ENCODE results near the gene TIE1. TPM values are rescaled to one million over a fixed set of nuclear protein-coding genes. Genes with fewer than 3 reads are reported as not detected.

Gene TIE1
- total RNA-seq: 10 to 100 TPM; 11.4 to 49.3 (median 30.2) TPM

DNA sequence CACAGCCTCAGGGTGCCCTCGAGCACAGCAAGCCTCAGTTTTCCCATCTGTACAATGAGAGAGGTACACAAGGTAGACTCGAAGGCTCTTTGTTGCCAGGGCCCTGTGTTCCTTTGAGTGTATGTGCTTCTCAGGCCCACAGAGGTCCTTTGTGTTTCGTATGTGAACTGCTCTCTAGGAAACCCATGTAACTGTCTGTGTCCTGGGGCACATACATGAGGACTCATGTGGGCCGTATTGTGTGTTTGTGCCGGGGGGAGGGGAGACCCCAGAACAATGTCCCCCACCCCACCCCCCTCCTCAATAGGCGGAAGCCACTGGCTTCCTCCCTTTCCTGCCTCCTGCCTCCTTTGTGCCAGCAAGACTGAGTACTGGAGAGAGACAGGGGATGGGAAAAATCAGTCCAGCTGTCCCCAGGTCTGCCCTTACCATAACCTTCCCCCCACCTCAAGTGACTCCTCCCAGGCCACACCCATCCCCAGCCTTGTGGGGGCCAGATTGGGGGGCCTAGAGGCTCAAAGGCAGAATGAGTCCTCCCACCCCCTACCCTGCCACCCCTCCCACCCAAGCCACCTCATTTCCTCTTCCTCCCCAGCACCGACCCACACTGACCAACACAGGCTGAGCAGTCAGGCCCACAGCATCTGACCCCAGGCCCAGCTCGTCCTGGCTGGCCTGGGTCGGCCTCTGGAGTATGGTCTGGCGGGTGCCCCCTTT is at the start of gene TIE1:
Gene TIE1 (plus strand): TSS at position 605 of the 717 bp plus-strand sequence. CDS start 90 bp downstream, at position 695.
- Histone ChIP-seq H3K4me3 (peak within 1 kb of the TSS in 1 of 2 donors; percentile 37), H3K4me1 (peaks cover 0 to 52% (median 3%) of the 10 kb centered on the region in 3 donors), H3K36me3 (no peaks in the 10 kb centered on the region), H3K27me3 (no peaks in the 10 kb centered on the region), H3K9me3 (no peaks in the 10 kb centered on the region), H3K27ac (peak within 1 kb of the TSS in 3 of 4 donors; percentile 32 to 66 (median 61))
- TF ChIP-seq POLR2A (IDR thresholded peaks at IDR 0.05): no peak
- TF ChIP-seq POLR2AphosphoS5 (IDR thresholded peaks at IDR 0.05): no peak
- TF ChIP-seq, protein P1, sequence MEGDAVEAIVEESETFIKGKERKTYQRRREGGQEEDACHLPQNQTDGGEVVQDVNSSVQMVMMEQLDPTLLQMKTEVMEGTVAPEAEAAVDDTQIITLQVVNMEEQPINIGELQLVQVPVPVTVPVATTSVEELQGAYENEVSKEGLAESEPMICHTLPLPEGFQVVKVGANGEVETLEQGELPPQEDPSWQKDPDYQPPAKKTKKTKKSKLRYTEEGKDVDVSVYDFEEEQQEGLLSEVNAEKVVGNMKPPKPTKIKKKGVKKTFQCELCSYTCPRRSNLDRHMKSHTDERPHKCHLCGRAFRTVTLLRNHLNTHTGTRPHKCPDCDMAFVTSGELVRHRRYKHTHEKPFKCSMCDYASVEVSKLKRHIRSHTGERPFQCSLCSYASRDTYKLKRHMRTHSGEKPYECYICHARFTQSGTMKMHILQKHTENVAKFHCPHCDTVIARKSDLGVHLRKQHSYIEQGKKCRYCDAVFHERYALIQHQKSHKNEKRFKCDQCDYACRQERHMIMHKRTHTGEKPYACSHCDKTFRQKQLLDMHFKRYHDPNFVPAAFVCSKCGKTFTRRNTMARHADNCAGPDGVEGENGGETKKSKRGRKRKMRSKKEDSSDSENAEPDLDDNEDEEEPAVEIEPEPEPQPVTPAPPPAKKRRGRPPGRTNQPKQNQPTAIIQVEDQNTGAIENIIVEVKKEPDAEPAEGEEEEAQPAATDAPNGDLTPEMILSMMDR (IDR thresholded peaks at IDR 0.05): no peak
- TF ChIP-seq EP300 (IDR thresholded peaks at IDR 0.05): no peak
- 81 to 89% methylated on average over 3 to 4 of the region's 10 CpGs for WGBS, 2 donors (ENCODE audit: low coverage in 1 of 2)
- ATAC-seq: peak; percentile 48

DNA sequence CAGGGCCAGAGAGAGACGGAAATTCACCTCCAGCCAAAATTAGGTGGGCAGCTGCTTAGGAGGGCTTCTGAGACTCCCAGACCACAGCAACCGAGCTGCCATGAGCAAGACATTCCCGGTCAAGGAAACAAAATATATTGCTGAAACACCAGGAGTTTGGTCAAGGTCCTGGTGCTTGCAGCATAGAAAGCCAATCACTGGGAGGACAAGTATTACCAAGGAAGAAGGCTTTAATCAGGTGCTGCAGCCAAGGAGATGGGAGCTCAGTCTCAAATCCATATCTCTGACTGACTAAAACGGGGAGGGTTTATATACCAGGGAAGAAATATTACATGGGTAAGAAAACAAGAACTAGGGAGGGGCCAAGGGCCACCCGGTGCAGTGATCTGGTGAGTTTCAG is 49.8 kb upstream of the TIE1 start:
- no peak for ATAC-seq
- Histone ChIP-seq H3K9me3 (no peaks in the 10 kb centered on the region), H3K36me3 (no peaks in the 10 kb centered on the region), H3K4me1 (no peaks in the 10 kb centered on the region), H3K27ac (no peak overlapping the region), H3K4me3 (no peak overlapping the region), H3K27me3 (no peaks in the 10 kb centered on the region)
- TF ChIP-seq POLR2A (IDR thresholded peaks at IDR 0.05): no peak
- TF ChIP-seq, protein P1 (IDR thresholded peaks at IDR 0.05): no peak
- no peak for TF ChIP-seq POLR2AphosphoS5 (IDR thresholded peaks at IDR 0.05)
- TF ChIP-seq EP300 (IDR thresholded peaks at IDR 0.05): no peak
- 84 to 100% methylated on average over 1 to 4 of the region's 5 CpGs for WGBS, 2 donors (ENCODE audit: low coverage in 1 of 2)

DNA sequence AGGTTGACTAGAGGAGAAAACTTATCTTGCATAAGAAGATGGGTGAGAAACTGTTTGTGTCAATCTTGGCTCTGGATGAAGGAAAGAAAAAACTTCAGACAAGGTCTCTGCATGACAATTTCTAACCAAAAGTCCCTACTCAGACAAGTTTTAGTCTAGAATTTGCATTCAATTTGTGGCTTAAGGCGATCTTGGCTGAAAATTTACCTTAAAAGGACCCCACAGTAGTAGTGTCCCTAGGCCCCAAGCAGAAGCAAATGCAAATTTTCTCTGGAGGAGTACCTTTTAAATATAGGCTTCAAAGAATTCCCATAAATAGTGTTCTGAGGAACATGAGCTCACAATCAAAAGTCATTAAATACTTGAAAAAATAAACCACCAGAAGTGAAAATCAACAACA is 48.6 kb upstream of the TIE1 start:
- ATAC-seq: no peak
- Histone ChIP-seq H3K4me1 (no peaks in the 10 kb centered on the region), H3K27ac (no peak overlapping the region), H3K9me3 (no peaks in the 10 kb centered on the region), H3K36me3 (no peaks in the 10 kb centered on the region), H3K27me3 (no peaks in the 10 kb centered on the region), H3K4me3 (no peak overlapping the region)
- TF ChIP-seq POLR2AphosphoS5 (IDR thresholded peaks at IDR 0.05) (no peak), POLR2A (IDR thresholded peaks at IDR 0.05) (no peak), EP300 (IDR thresholded peaks at IDR 0.05) (no peak)
- TF ChIP-seq, protein P1 (IDR thresholded peaks at IDR 0.05): no peak
- 75% methylated on average over 1 of the region's 1 CpG; no CpG with 5 or more reads in 1 of the 2 donors for WGBS, 2 donors (ENCODE audit: low coverage in 1 of 2)

DNA sequence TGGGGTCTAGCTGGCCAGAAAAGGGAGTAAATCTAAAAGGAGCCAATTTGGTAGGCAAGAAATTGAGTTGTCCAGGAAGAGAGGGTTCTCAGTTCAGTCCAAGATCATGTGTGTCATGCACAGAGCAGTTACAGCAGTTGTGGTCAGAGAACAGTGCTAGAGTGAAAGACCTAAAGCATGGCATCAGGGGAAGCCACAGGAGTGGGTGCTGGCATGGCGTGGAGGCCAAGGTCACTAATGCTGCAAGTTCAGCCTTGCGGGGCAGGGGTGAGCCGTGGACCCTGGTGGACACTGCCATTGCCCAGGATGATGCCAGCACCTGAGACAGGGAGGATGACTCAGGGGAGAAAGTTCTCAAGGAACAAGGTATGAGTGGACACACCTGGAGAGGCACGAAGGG is 47.6 kb upstream of the TIE1 start:
- ATAC-seq: no peak
- Histone ChIP-seq H3K9me3 (no peaks in the 10 kb centered on the region), H3K4me3 (no peak overlapping the region), H3K27me3 (no peaks in the 10 kb centered on the region), H3K4me1 (no peaks in the 10 kb centered on the region), H3K27ac (no peak overlapping the region), H3K36me3 (no peaks in the 10 kb centered on the region)
- TF ChIP-seq, protein P1 (IDR thresholded peaks at IDR 0.05): no peak
- TF ChIP-seq POLR2A (IDR thresholded peaks at IDR 0.05) (no peak), EP300 (IDR thresholded peaks at IDR 0.05) (no peak), POLR2AphosphoS5 (IDR thresholded peaks at IDR 0.05) (no peak)
- WGBS, 2 donors (ENCODE audit: low coverage in 1 of 2): 100% methylated on average over 1 of the region's 4 CpGs

DNA sequence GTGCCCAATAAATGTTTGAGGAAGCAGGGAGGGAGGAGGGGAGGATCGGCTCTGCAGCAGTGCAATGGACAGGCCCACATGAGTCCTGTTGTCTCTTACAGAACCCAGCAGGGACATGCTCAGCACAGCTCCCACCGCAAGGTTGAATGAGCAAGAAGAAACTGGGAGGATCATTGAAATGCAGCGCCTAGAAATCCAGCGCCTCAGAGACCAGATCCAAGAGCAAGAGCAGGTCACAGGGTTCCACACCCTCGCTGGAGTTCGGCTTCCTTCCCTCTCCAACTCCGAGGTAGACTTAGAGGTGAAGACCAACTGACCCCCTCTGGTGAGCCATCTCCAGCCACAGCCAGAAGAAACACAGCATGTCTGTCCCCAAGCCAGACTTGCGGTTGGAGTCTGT is 46.9 kb upstream of the TIE1 start:
- Histone ChIP-seq H3K4me3 (no peak overlapping the region), H3K36me3 (no peaks in the 10 kb centered on the region), H3K9me3 (no peaks in the 10 kb centered on the region), H3K27me3 (no peaks in the 10 kb centered on the region), H3K27ac (no peak overlapping the region), H3K4me1 (no peaks in the 10 kb centered on the region)
- TF ChIP-seq, protein P1 (IDR thresholded peaks at IDR 0.05): no peak
- no peak for TF ChIP-seq POLR2A (IDR thresholded peaks at IDR 0.05)
- no peak for TF ChIP-seq EP300 (IDR thresholded peaks at IDR 0.05)
- no peak for TF ChIP-seq POLR2AphosphoS5 (IDR thresholded peaks at IDR 0.05)
- no peak for ATAC-seq
- WGBS, 2 donors (ENCODE audit: low coverage in 1 of 2): 64 to 79% methylated on average over 2 to 4 of the region's 8 CpGs

All from gastroesophageal sphincter (tissue), 4 donors.